Panc1 (cell line): ENCODE results near the gene PTAFR. TPM values are rescaled to one million over a fixed set of nuclear protein-coding genes. Genes with fewer than 3 reads are reported as not detected.

ENCODE experiments used
- ATAC-seq: fragments of 200-7000 bp; cut with Tn5 transposase; 2 replicates; pipeline ENCODE4 v1.9.1; 2020; ENCODE audit warnings: mild to moderate bottlenecking, moderate library complexity
- BruUV-seq: library from RNA; stranded (reverse); fragments of 400-500 nt; replicated peaks from 2 replicates; lab custom pipeline; 2021; lab: Mats Ljungman, UMichigan
- CTCF ChIA-PET: fragments of 300-600 bp; sonication (Branson Sonifier 250); formaldehyde crosslinking; loops from one replicate; lab custom pipeline; 2022; ENCODE audit warnings: antibody characterized with exemption; lab: Charles Lee
- POLR2A ChIA-PET: fragments of 300-600 bp; sonication (Branson Sonifier 250); formaldehyde crosslinking; loops from one replicate; lab custom pipeline; 2022; ENCODE audit warnings: antibody characterized with exemption; lab: Charles Lee
- DNase-seq: peaks from one replicate; pipeline ENCODE4 v3.0.0-alpha.2; 2010; ENCODE audit warnings: low read depth, low spot score
- H3K27ac ChIP-seq: 2 replicates; pipeline ENCODE4 v1.5.1; 2011; ENCODE audit warnings: mild to moderate bottlenecking, low read length, inconsistent platforms
- H3K27me3 ChIP-seq: fragments of 200-500 bp; sonication (Bioruptor generic); 2 replicates; pipeline ENCODE4 v1.6.0; 2014; ENCODE audit warnings: low read length, inconsistent platforms; ENCODE audit not compliant: control insufficient read depth, insufficient read depth
- H3K36me3 ChIP-seq: fragments of 200-500 bp; sonication (Bioruptor generic); 2 replicates; pipeline ENCODE4 v1.5.1; 2014; ENCODE audit warnings: inconsistent platforms, mild to moderate bottlenecking, low read length, moderate library complexity; ENCODE audit not compliant: control insufficient read depth, insufficient read depth
- H3K4me1 ChIP-seq: 2 replicates; pipeline ENCODE4 v1.5.1; 2011; ENCODE audit warnings: inconsistent platforms, mild to moderate bottlenecking, low read length, moderate library complexity; ENCODE audit not compliant: control insufficient read depth, insufficient read depth
- H3K4me3 ChIP-seq, 2 experiments: 2 replicates each; pipeline ENCODE4 v1.5.1; 2011 to 2012; ENCODE audit warnings: low read depth in 2 of 2, low read length in 2 of 2, mild to moderate bottlenecking in 2 of 2, inconsistent platforms in 1 of 2, moderate library complexity in 1 of 2
- H3K9me3 ChIP-seq: fragments of 200-500 bp; sonication (Bioruptor generic); 2 replicates; pipeline ENCODE4 v1.5.1; 2014; ENCODE audit warnings: low read depth, mild to moderate bottlenecking, inconsistent platforms, low read length, moderate library complexity; ENCODE audit not compliant: control insufficient read depth, insufficient read depth
- CTCF ChIP-seq: fragments of 450-650 bp; IDR thresholded peaks from 2 replicates; pipeline ENCODE4 v1.5.1; 2017; ENCODE audit warnings: mild to moderate bottlenecking
- POLR2AphosphoS5 ChIP-seq: IDR thresholded peaks from 2 replicates; pipeline ENCODE4 v1.6.1; 2012; ENCODE audit warnings: mild to moderate bottlenecking, low read depth, low read length, moderate library complexity
- REST ChIP-seq, 2 experiments: IDR thresholded peaks; 2 replicates each; pipeline ENCODE4 v1.6.1; 2011 to 2012; ENCODE audit warnings: low read depth in 2 of 2, control low read depth in 1 of 2, low read length in 1 of 2, mild to moderate bottlenecking in 1 of 2, moderate library complexity in 1 of 2; ENCODE audit not compliant: insufficient read depth in 1 of 2
- SIN3A ChIP-seq: IDR thresholded peaks from 2 replicates; pipeline ENCODE4 v1.6.1; 2012; ENCODE audit warnings: low read depth, mild to moderate bottlenecking, low read length, moderate library complexity, borderline replicate concordance; ENCODE audit not compliant: insufficient read depth
- TCF7L2 ChIP-seq: IDR thresholded peaks from 2 replicates; pipeline ENCODE4 v1.6.1; 2011; ENCODE audit warnings: mild to moderate bottlenecking, low read depth, low read length, inconsistent platforms
- in situ Hi-C: cut with HindIII; loops from 2 replicates; pipeline ENCODE4 v1.10.0; 2016; ENCODE audit warnings: low sequenced_read_pairs, low pct_unique_long_range_greater_than_20kb
- intact Hi-C: fragments of 100-400 bp; cut with micrococcal nuclease; formaldehyde crosslinking; loops from one replicate; pipeline ENCODE4 v1.10.0; 2022; ENCODE audit not compliant: unreplicated experiment
- total RNA-seq: library from RNA; stranded (reverse); gene quantifications from one replicate; pipeline ENCODE4 v1.2.1, GENCODE V29; 2021; ENCODE audit not compliant: unreplicated experiment

PTAFR gene
- total RNA-seq, 1 experiment from 2014 or later = 0.13 TPM

- peaks cover 5% of the 10 kb centered on the region; the same call in 1 of the 2 replicates for H3K4me1 ChIP-seq
- no TSS peak for BruUV-seq
- H3K36me3 ChIP-seq = no peaks in the 10 kb centered on the region
- DNase-seq = no peak
- in situ Hi-C loops = no loop called here
- H3K27me3 ChIP-seq = no peaks in the 10 kb centered on the region
- CTCF ChIA-PET = no interaction called here
- no peaks in the 10 kb centered on the region for H3K9me3 ChIP-seq
- no peak for ATAC-seq
- TF ChIP-seq SIN3A (no peak), POLR2AphosphoS5 (no peak), CTCF (no peak), TCF7L2 (no peak), REST (IDR thresholded peaks at IDR 0.05; ENCODE audit: insufficient read depth in 1 of 2, low read depth in 2 of 2, low read length in 1 of 2) (no peak)
- no peak overlapping the region for H3K4me3 ChIP-seq
- intact Hi-C loops = no loop called here
- POLR2A ChIA-PET = no interaction called here
- no peak overlapping the region for H3K27ac ChIP-seq
Observed at GRCh38 chr1:28178690-28179485, 2.4 kb upstream of the PTAFR start.

- Histone ChIP-seq H3K36me3 (no peaks in the 10 kb centered on the region), H3K4me3 (no peak overlapping the region), H3K27ac (no peak overlapping the region), H3K9me3 (no peaks in the 10 kb centered on the region), H3K27me3 (no peaks in the 10 kb centered on the region), H3K4me1 (peaks cover 10% of the 10 kb centered on the region)
- DNase-seq (no peak), ATAC-seq (no peak)
- CTCF ChIA-PET = interaction anchor here (0.6 kb wide), 1 partner anchor 23 kb away, joined by 3 read pairs; no protein-coding TSS in a partner anchor
- in situ Hi-C loops (no loop called here), intact Hi-C loops (no loop called here)
- no TSS peak for BruUV-seq
- TF ChIP-seq REST (IDR thresholded peaks at IDR 0.05; ENCODE audit: insufficient read depth in 1 of 2, low read depth in 2 of 2, low read length in 1 of 2) (no peak), POLR2AphosphoS5 (no peak), CTCF (no peak), SIN3A (no peak)
- POLR2A ChIA-PET = no interaction called here
Observed at GRCh38 chr1:28175955-28176485, 470 bp downstream of the PTAFR start.
